ENCODE data around the gene KIF6.

DNA sequence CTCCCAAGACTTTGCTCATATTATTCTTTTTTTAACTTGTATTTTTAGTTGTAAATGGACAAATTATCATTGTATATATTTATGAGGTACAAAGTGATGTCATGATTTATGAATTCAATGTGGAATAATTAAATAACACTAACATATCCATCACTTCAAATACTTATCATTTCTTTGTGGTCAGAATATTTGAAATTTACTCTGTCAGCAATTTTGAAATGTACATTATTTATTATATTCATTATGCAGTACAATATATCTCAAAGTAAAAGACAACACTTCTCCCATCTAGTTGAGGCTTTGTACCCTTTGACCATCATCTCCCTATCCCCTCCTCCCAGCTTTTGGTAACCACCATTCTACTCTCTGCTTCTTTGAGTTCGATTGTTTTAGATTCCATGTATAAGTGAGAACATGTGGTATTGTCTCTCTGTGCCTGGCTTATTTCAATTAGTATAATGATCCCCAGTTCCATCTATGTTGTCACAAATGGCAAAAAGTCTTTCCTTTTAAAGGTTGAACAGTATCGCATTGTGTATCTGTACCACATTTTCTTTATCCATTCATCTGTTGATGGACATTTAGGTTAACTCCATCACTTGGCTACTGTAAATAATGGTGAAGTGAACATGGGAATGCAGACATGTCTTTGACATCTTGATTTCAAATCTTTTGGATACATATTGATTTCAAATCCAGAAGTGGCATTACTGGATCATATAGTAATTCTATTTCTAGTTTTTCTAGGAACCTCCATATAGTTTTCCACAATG is 197.2 kb downstream of the KIF6 start:
- TF ChIP-seq, protein P1, sequence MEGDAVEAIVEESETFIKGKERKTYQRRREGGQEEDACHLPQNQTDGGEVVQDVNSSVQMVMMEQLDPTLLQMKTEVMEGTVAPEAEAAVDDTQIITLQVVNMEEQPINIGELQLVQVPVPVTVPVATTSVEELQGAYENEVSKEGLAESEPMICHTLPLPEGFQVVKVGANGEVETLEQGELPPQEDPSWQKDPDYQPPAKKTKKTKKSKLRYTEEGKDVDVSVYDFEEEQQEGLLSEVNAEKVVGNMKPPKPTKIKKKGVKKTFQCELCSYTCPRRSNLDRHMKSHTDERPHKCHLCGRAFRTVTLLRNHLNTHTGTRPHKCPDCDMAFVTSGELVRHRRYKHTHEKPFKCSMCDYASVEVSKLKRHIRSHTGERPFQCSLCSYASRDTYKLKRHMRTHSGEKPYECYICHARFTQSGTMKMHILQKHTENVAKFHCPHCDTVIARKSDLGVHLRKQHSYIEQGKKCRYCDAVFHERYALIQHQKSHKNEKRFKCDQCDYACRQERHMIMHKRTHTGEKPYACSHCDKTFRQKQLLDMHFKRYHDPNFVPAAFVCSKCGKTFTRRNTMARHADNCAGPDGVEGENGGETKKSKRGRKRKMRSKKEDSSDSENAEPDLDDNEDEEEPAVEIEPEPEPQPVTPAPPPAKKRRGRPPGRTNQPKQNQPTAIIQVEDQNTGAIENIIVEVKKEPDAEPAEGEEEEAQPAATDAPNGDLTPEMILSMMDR (IDR thresholded peaks at IDR 0.05), result no peak
- TF ChIP-seq POLR2A (IDR thresholded peaks at IDR 0.05), result no peak
